ENCODE measurements around the gene NDUFV2.
A peak's percentile ranks its signal among the peaks of the same experiment; 100 is the strongest.

The NDUFV2 gene

GRCh38 chr18:9123520-9123919, 21.0 kb downstream of the NDUFV2 start:
- Mint-ChIP-seq H3K4me3 (no peak overlapping the region), H3K4me1 (peaks cover 28% of the 10 kb centered on the region), H3K36me3 (peaks cover 100% of the 10 kb centered on the region), H3K27ac (no peak overlapping the region), H3K9me3 (no peaks in the 10 kb centered on the region)
- DNase-seq (ENCODE audit: low spot score in 2 of 2), result no peak
- no peak for ATAC-seq

GRCh38 chr18:9124824-9125223, 22.3 kb downstream of the NDUFV2 start:
- H3K36me3 Mint-ChIP-seq, result peaks cover 100% of the 10 kb centered on the region

GRCh38 chr18:9126337-9126736, 23.8 kb downstream of the NDUFV2 start:
- Mint-ChIP-seq H3K36me3 (peaks cover 100% of the 10 kb centered on the region), H3K4me1 (peaks cover 30% of the 10 kb centered on the region), H3K27ac (peak overlapping the region; percentile 50), H3K4me3 (no peak overlapping the region), H3K9me3 (no peaks in the 10 kb centered on the region)
- ATAC-seq, result no peak
- no peak for DNase-seq (ENCODE audit: low spot score in 2 of 2)

More at GRCh38 chr18:9124824-9125223, 22.3 kb downstream of the NDUFV2 start:
- no peak for ATAC-seq
- H3K27ac Mint-ChIP-seq, result peak overlapping the region; percentile 50
- no peaks in the 10 kb centered on the region for H3K9me3 Mint-ChIP-seq
- DNase-seq (ENCODE audit: low spot score in 2 of 2), result no peak
- peaks cover 27% of the 10 kb centered on the region for H3K4me1 Mint-ChIP-seq
- no peak overlapping the region for H3K4me3 Mint-ChIP-seq

- ATAC-seq (no peak), DNase-seq (ENCODE audit: low spot score in 2 of 2) (no peak)
- peak overlapping the region; percentile 1 for H3K27ac Mint-ChIP-seq
- no peak overlapping the region for H3K4me3 Mint-ChIP-seq
- H3K36me3 Mint-ChIP-seq, result peaks cover 100% of the 10 kb centered on the region
- H3K4me1 Mint-ChIP-seq, result peaks cover 42% of the 10 kb centered on the region
- H3K9me3 Mint-ChIP-seq, result no peaks in the 10 kb centered on the region
Observed at GRCh38 chr18:9130195-9130594, 27.7 kb downstream of the NDUFV2 start.

- H3K9me3 Mint-ChIP-seq, result no peaks in the 10 kb centered on the region
- ATAC-seq, result peak; percentile 78
- no peak overlapping the region for H3K4me3 Mint-ChIP-seq
- H3K4me1 Mint-ChIP-seq, result peaks cover 39% of the 10 kb centered on the region
- H3K36me3 Mint-ChIP-seq, result peaks cover 100% of the 10 kb centered on the region
- DNase-seq (ENCODE audit: low spot score in 2 of 2), result no peak
- no peak overlapping the region for H3K27ac Mint-ChIP-seq
Observed at GRCh38 chr18:9130806-9131205, 28.3 kb downstream of the NDUFV2 start.

GRCh38 chr18:9132628-9133027, 30.1 kb downstream of the NDUFV2 start:
- H3K36me3 Mint-ChIP-seq, result peaks cover 98% of the 10 kb centered on the region
- no peak overlapping the region for H3K4me3 Mint-ChIP-seq
- no peak for ATAC-seq
- no peak for DNase-seq (ENCODE audit: low spot score in 2 of 2)
- peak overlapping the region; percentile 15 for H3K27ac Mint-ChIP-seq
- H3K9me3 Mint-ChIP-seq, result no peaks in the 10 kb centered on the region
- H3K4me1 Mint-ChIP-seq, result peaks cover 45% of the 10 kb centered on the region

GRCh38 chr18:9133225-9133624, 30.7 kb downstream of the NDUFV2 start:
- peaks cover 45% of the 10 kb centered on the region for H3K4me1 Mint-ChIP-seq
- no peak overlapping the region for H3K4me3 Mint-ChIP-seq
- DNase-seq (ENCODE audit: low spot score in 2 of 2) (no peak), ATAC-seq (no peak)
- peak overlapping the region; percentile 15 for H3K27ac Mint-ChIP-seq
- no peaks in the 10 kb centered on the region for H3K9me3 Mint-ChIP-seq
- H3K36me3 Mint-ChIP-seq, result peaks cover 98% of the 10 kb centered on the region

- H3K9me3 Mint-ChIP-seq, result no peaks in the 10 kb centered on the region
- DNase-seq (ENCODE audit: low spot score in 2 of 2) (no peak), ATAC-seq (no peak)
- H3K27ac Mint-ChIP-seq, result peak overlapping the region; percentile 98
- peaks cover 98% of the 10 kb centered on the region for H3K36me3 Mint-ChIP-seq
- H3K4me1 Mint-ChIP-seq, result peaks cover 40% of the 10 kb centered on the region
- peak overlapping the region; percentile 87 for H3K4me3 Mint-ChIP-seq
Observed at GRCh38 chr18:9135081-9135911, 32.8 kb downstream of the NDUFV2 start.

GRCh38 chr18:9135912-9136314, 33.4 kb downstream of the NDUFV2 start:
- peaks cover 43% of the 10 kb centered on the region for H3K4me1 Mint-ChIP-seq
- no peaks in the 10 kb centered on the region for H3K9me3 Mint-ChIP-seq
- H3K36me3 Mint-ChIP-seq, result peaks cover 98% of the 10 kb centered on the region
- ATAC-seq (peak; percentile 0), DNase-seq (ENCODE audit: low spot score in 2 of 2) (no peak)
- peak overlapping the region; percentile 98 for H3K27ac Mint-ChIP-seq
- H3K4me3 Mint-ChIP-seq, result peak overlapping the region; percentile 87

GRCh38 chr18:9136315-9137155, 34.0 kb downstream of the NDUFV2 start, which contains the start of gene ANKRD12:
Gene ANKRD12, plus strand, starts transcription at chr18:9136781. Its CDS starts 45,652 bp downstream, at chr18:9182433.
- H3K36me3 Mint-ChIP-seq, result peaks cover 98% of the 10 kb centered on the region
- H3K4me3 Mint-ChIP-seq, result peak within 1 kb of the TSS; percentile 87
- ATAC-seq, result peak; percentile 85
- H3K27ac Mint-ChIP-seq, result peak within 1 kb of the TSS; percentile 98
- DNase-seq (ENCODE audit: low spot score in 2 of 2), result peak; percentile 97 to 99
- H3K4me1 Mint-ChIP-seq, result peaks cover 48% of the 10 kb centered on the region
- H3K9me3 Mint-ChIP-seq, result no peaks in the 10 kb centered on the region

GRCh38 chr18:9137168-9138066, 34.9 kb downstream of the NDUFV2 start:
- Mint-ChIP-seq H3K9me3 (no peaks in the 10 kb centered on the region), H3K27ac (peak overlapping the region; percentile 98), H3K4me1 (peaks cover 48% of the 10 kb centered on the region), H3K4me3 (peak overlapping the region; percentile 87), H3K36me3 (peaks cover 98% of the 10 kb centered on the region)
- ATAC-seq (peak; percentile 65), DNase-seq (ENCODE audit: low spot score in 2 of 2) (peak; percentile 51 to 85)

- Mint-ChIP-seq H3K27ac (peak overlapping the region; percentile 98), H3K9me3 (no peaks in the 10 kb centered on the region), H3K4me1 (peaks cover 37% of the 10 kb centered on the region), H3K36me3 (peaks cover 96% of the 10 kb centered on the region), H3K4me3 (peak overlapping the region; percentile 87)
- DNase-seq (ENCODE audit: low spot score in 2 of 2), result no peak
- no peak for ATAC-seq
Observed at GRCh38 chr18:9139400-9140039, 37.0 kb downstream of the NDUFV2 start.

- Mint-ChIP-seq H3K27ac (peak overlapping the region; percentile 98), H3K9me3 (no peaks in the 10 kb centered on the region)
Observed at GRCh38 chr18:9140381-9140780, 37.9 kb downstream of the NDUFV2 start.

GRCh38 chr18:9140984-9141383, 38.5 kb downstream of the NDUFV2 start:
- Mint-ChIP-seq H3K4me1 (peaks cover 44% of the 10 kb centered on the region), H3K27ac (peak overlapping the region; percentile 98), H3K4me3 (peak overlapping the region; percentile 87), H3K36me3 (peaks cover 96% of the 10 kb centered on the region), H3K9me3 (no peaks in the 10 kb centered on the region)
- DNase-seq (ENCODE audit: low spot score in 2 of 2) (no peak), ATAC-seq (no peak)

More at GRCh38 chr18:9140381-9140780, 37.9 kb downstream of the NDUFV2 start:
- ATAC-seq (no peak), DNase-seq (ENCODE audit: low spot score in 2 of 2) (no peak)
- H3K4me1 Mint-ChIP-seq, result peaks cover 38% of the 10 kb centered on the region
- H3K4me3 Mint-ChIP-seq, result peak overlapping the region; percentile 87
- H3K36me3 Mint-ChIP-seq, result peaks cover 96% of the 10 kb centered on the region

All from stimulated activated effector memory CD8-positive, alpha-beta T cell treated with anti-CD3 and anti-CD28 coated beads, Interleukin-12 subunit alpha, Interleukin-12 subunit beta, amount 100 ng/mL, for 72 hours (primary cell).